Glomerular endothelial cell (primary cell): ENCODE data around the gene FGF1. TPM values are rescaled to one million over a fixed set of nuclear protein-coding genes. Genes with fewer than 3 reads are reported as not detected.

Source experiments
- DNase-seq: peaks from one replicate; pipeline ENCODE4 v3.0.0-alpha.2; 2011; ENCODE audit warnings: low read depth, low spot score; ENCODE audit errors: extremely low read depth
- total RNA-seq: library from RNA; depleted of rRNA; stranded (reverse); fragments of >200 nt; gene quantifications from 2 replicates; pipeline ENCODE4 v1.2.3, GENCODE V29; 2015

Gene FGF1
- total RNA-seq = 0.82 and 1.5 TPM in 2 replicates

DNA sequence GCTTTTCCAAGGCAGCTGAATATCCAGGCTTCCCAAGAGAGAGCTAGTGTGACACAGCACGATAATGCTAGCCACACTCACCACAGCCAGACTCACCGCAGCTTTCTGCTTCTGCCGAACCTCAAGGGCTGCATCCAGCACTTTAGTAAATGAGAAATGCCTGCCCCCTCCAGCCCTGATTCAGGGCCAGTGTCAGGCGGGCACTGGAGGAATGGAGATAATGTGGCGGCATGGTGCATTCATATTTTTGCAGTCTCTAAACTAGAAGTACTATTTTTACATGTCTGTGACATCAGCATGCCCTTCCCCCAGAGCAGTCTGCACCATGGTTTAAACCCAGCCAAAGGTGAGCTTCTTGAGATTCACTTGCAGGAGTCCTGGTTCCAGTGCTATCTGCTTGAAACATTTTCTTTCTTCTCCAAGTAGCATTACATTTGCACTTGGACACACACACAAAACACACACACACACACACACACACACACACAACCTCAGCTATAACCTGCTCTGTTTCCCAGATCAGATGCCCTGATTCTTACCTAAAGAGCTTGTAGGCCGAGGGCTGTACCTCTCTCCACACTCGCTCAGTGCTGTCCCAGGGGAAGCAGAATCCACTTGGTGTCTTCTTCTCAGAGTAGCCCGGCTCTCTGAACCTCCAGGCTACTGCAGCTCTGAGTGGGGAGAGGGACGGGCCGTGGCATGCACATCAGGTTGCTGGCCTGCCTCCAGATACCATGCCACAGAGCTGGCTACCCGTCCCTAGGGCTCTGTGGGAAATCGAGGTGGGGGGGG is at the start of gene FGF1:
Gene FGF1 (minus strand): TSS at position 673 of the 792 bp plus-strand sequence. CDS start 71,963 bp downstream, outside the sequence.
- DNase-seq = no peak

DNA sequence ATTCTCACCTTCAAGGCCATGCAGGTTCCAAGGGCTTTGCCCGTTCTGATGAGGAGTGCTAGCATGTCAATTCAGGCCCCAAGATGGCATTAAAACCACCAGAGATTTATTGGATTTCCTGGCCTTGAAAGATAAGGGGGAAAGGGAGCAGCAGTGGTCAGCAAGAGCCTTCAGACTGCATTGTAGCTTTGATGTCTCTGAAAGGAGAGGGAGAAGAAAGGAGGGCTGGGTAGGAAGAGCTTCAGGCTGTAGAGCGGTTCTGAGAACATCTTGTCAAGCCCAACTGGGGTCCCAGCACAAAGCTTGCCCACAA is 41.8 kb upstream of the FGF1 start:
- no peak for DNase-seq

DNA sequence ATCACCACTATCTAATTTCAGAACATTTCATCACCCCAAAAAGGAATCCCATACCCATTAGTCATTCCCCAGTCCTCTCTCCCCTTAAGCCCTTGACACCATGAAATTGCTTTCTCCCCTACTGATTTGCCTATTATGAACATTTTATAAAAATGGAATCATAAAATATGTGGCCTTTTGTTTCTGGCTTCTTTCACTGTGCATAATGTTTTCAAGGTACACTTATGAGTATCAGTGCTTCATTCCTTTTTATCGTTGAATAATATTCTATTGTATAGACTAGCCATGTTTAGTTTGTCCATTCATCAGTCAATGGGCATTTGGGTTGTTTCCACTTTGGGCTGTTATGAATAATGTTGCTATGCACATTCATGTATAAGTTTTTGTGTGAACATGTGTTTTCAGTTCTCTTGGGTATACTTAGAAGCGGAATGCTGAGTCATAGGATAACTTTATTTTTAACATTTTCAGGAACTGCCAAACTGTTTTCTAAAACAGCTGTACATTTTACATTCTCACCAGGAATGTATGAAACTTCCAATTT is 40.4 kb upstream of the FGF1 start:
- no peak for DNase-seq

DNA sequence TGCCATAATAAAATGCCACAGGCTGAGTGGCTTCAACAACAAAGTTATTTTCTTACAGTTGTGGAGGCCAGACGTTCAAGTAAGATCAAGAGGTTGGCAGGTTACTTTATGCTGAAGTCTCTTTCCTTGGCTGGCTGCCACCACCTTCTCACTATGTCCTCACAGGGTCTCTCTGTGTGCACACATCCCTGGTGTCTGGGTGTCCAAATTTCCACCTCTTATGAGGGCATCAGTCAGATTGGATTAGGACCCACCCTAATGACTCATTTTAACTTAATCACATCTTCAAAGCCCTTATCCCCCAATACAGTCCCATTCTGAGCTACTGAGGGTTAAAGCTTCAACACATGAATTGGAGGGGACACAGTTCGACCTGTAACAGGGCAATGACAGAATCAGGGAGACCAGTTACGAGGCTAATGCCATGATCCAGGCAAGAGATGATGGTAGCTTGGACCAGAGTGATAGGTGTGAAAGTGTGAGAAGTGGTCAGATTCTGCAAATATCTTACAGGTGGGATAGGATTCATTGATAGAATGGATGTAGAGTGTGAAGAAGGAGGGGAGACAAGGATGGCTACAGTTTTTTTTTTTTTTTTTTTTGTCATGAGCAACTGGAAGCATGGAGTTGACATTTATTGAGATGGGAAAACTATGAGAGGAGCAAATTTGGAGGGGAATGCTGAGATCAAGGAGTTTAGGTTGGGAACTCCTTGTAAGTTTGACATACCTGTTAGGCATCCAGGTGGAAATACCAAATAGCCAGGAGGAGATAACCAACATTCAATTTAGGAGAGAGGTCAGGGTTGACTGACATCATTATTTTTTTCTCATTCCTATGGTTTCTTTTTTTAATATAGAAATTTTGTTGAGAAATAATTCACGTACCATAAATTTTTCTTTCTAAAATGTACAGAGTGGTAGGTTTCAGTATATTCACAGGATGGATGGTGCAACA is 39.6 kb upstream of the FGF1 start:
- DNase-seq = no peak

DNA sequence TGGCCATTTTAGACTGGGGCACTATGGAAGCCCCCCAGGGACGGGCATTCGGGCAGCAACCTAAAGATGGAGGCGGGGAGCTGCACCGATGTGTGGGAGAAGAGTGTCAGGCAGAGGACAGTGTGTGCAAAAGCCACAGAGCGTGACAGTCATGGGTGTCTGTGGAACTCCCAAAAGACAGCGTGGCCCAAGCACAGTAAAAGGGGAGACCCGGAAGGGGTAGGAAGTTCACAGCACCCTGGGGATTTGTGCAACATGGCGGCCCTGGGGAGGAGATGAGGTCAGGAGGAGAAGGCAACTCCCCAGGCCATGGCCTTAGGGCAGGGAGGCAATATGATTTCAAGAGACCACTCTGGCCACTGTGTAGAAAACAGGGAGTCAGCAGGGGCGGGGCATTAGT is 38.9 kb upstream of the FGF1 start:
- no peak for DNase-seq

DNA sequence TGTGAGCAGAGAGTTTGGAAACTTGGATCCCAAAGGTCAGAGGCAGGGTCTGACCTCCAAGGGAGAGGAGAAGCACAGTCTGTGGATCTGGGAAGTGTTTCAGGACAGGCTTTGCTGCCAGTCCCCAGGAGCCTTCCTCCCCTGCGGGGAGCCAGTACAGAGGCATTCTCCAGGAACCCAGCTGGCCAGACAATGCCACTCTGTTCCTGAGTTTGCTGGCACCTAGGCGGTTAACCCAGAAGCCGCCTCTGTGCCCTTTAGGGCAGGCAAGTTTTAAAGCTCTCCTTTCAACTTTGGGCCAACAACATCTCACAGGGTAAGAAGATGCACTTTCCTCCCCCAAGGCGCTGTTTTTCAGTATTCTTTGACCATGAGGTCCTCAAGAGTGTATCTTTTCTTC is 37.0 kb upstream of the FGF1 start:
- DNase-seq = no peak

DNA sequence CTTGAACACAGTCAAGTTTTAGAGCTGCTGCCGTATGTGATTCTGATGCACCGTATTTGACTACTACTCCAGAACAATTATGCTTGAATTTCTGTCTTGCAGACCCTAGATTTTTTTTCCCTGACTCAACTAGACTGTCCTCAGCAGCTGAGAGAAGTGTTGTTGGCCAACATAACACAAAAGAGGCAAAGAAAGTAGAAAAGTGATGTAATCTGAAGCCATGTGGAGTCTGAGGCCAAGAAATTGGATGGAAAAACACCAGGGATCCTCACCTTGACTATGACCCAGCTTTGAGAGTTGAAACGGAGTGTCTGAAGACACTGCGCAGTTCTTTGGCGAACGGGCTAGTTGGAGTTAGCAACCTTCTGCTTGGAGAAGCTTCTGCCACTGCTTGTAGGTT is 36.3 kb upstream of the FGF1 start:
- no peak for DNase-seq

DNA sequence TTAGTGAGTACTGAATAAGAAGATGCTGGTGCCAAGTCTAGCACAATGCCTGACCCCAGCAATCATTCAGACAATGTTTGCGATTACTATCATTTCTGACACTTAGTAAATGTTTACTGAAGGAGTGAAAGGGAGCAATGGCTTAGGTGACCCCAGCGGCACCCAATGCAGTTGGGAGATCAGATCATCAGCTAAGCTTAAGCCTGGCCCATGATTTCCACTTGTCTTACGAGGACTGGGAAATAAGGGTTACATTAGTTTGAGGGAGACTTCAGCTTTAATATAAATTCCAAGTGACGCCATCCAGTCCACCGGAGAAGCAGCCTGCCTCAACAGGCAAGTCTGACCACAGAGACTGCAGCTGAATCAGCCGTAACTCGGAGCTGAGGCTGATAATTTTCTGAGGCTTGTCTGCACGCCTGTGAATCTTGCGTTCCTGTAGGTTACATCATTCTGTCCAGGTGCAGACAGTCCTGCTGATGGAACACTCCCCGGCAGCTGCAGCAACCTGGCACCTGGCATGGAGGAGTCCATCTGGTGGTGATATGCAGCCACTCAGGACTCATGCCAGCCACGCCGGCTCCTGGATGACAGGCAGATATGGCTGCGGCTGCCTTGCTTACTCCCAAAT is 34.9 kb upstream of the FGF1 start:
- no peak for DNase-seq

DNA sequence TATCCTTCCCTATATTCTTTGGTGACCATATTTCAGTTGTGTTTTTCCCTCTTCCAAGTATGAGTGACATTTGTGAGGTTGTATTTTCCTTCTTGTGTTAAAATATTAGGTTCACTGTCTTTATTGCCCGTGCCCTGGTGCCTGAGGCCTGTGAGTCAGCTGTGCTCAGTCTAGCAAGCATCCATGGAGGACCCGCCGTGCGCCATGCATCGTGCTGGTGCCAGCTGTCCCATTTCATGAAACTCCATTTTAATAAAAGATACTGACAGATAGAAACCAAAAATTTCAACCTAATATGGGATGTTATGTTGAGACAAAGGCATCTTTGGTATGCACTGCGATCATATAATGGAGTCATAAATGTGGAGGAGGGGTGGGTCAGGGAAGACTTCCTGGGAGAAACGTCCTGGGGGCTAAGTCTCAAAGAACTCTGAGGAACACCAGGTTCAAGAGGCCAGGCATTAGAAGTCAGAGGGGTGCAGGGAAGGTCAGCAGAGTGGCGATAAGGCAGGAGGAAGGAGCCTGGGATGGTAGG is 34.0 kb upstream of the FGF1 start:
- no peak for DNase-seq

DNA sequence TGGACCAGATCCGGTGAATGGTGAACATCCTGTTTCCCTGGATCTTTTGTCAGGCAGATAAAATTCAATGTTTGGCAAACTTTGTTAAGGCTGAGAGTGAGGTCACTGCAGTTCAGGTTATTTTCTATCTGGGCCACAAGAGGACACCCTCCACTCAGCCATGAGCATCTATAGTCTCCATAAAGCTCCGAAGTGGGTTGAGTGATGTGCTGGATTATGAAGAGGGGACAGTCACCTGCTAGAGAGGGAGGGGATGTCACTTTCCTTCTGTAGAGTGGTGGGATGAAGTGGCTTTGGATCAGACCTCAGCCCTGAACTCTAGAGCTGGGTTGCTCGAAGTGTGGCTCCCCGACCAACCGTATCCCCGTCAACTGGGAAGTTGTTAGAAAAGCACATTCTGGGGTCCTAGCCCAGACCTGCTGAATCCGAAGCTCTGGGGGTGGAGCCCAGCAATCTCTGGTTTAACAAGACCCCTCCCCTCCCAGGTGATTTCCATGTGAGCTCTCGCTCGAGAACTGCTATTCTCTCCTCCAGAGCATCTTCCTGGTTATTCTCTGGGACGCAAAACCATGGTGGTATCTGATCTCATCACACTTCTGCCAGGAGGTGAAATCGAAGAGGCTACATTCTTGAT is 31.8 kb upstream of the FGF1 start:
- DNase-seq = no peak

DNA sequence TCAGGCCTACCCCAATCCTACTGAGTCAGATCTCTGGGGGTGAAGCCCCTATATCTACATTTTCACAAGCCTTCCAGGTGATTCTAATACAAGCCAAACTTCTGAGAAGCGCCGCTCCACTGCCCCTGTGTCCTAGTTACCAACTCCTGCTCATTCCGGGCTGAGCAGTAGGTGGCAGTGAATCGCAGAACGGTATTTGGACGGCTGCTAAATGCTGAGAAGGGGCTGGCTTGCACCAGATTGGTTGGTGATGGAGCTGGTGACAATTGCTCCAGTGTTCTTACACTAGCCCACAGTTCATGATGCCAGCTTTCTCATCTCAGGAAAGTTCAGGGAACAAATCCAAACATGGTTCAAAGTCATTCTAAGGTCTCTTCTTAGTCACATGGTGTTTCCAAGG is 31.1 kb upstream of the FGF1 start:
- no peak for DNase-seq

DNA sequence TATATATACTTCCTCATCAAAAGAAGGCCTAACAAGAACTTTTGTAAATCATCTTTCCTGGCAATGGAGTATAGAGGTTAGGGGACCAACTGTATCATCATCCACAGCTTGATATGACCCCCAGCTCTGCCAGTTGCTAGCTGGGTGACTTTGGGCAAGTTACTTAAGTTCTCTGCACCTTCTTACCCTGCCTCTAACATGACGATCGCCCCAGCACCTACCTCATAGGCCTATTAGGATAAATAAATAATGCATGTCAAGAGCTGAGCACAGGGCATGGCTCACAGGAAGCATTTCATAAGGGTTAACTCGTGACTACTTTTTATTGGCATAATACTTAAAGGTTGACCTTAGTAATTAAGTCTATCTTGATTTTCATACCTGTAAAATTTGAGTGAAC is 29.4 kb upstream of the FGF1 start:
- DNase-seq = no peak

DNA sequence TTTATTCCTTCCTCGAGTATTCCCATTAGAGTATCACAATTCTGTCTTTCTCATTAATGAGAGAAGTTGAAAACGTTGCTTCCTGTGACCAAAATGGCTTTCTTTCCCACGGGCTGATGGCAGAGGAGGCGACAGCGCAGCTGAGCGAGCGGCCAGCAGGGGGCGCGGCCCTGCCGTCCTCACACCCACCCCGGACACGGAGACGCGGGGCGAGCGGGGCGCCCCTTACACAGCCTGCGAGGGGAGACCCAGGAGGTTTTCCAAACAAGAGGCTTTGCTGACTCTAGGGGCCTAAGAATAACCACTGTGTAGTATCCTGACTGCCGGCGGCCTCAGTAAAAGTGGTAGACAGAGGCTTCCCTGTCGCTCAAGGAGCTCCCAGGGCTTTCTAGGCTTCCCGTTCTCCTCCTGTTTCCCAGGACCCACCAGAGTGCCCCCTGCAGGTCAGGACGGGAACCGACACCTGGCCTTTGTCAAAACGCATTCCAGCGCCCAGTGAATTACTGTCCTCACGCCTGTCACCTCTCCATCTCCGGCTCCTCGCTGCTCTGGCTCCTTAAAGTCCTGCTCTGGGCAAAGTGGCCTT is 27.3 kb upstream of the FGF1 start:
- peak; percentile 64 for DNase-seq

DNA sequence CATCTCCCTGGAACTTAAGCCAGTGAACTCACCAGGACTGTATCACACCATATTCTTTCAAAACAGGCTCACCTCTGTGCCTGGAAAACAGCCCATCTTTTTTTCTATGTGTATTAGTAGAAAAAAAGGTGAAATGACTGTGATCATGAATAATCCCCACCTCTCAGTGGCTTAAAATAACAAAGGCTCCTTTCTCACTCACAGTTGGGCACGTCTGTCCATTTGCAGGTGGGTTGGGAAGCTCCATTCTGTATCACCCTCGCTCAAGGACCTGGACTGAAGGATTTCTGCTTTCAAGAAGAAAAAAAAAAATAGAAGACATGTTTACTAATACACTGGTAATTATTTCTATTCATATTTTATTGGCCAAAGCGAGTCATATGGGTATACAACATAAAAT is 17.3 kb upstream of the FGF1 start:
- DNase-seq = no peak

DNA sequence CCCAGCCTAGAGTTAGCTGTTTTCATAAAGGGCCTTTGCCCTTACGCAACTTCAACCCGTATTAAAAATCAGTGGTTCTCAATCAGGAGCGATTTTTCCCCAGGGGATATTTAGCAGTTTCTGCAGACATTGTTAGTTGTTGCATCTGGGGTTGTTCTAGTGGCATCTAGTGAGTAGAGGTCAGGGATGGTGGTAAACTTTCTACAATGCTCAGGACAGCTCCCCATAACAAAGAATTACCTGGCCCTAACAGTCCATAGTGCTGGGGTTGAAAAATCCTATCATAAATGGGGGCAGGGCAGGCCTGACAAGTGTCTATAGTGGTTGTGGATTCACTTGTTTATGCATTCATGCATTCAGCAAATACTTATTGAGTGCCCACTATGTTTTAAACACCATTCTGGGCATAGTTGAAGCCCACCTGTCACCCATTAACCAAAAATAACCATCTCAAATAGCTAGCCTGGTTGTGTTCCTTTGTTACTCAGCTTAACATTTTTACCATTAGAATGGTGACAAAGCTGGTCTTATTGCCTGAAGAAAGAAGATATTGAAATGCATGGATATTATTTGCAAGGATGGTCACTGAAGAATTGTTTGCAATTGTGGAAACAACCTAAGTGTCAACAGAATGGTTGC is 15.9 kb upstream of the FGF1 start:
- no peak for DNase-seq

DNA sequence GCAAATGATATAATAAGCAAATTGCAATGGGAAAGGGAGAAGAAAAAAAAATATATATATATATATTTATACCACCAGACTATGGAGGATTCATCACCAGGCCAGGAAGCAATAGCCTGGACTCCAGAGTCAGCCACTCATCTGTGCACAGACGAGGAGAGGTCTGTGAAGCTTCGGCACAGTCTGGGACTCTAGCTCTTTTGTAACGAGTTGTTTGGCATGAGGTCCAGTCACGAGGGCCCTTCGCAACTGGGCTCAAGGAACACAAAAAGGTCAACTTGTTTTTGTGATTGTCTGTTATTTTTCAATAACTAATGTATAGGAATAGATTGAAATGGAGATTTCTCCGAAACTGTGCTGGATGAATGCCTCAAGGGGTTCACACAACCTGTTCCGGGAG is 14.7 kb upstream of the FGF1 start:
- DNase-seq = no peak

DNA sequence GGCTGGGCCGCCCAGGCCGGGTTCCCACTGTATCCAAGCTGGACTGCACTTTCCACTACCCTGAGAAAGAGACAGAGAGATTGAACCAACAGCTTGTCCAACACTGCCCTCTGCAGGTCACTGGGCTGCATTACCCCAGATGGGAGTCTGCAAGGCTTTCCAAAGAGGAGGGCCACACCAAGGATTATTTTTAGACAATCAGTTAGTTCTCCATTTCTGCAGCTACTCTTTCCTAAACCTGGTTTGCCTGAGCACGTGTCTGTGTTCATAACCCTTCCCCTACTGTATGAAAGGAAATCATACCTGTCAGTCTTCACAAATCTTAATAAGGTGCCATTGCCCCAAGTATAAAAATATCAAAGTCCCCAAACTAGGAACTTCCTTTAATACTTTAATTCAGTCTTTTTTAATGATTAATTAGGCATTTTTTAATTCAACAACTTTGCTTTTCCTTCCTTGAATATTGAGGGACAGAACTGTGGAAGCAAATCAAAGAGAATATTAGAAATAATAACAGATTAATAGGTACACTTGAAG is 13.4 kb upstream of the FGF1 start:
- DNase-seq = peak; percentile 72

DNA sequence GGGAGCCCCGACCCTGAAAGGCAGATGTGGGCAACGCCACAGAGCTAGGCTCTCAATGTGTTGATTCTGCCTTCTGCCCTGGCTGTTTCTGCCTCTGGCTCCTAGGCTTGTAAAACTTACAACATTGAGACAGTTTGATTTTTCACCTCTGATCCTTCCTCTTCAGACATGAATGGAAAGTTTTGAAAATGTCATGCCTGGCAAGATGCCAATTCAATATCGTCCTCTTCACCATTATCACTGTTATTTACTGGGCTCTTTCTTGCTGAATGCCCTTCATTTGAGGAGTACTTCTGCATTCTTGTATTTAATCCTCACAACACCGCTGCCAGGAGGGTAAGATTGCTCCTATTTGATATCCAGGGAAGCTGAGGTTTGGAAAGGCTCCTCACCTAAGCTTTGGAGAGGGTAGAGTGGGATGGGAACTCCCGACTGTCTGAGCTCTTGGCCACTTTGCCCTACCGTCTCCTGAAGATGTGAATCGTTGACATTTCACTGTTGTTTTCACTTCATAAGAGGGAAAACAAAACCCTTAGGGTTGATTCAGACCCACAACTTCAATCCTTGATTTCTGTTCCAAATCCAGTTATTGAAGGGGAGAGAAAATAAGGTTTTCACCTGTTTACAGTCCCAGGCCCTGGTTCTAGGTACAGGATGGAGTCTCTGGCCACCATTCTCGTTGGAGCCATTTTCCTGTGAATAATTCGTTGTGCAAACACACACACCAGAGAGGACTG is 12.7 kb upstream of the FGF1 start:
- no peak for DNase-seq
